Calu3 (cell line): ENCODE results near the gene VPS13D. TPM values are rescaled to one million over a fixed set of nuclear protein-coding genes. Genes with fewer than 3 reads are reported as not detected.
A peak's percentile ranks its signal among the peaks of the same experiment; 100 is the strongest.

Experiments
- BruUV-seq: library from RNA; stranded (reverse); fragments of 400-500 nt; replicated peaks from 2 replicates; lab custom pipeline; 2021; lab: Mats Ljungman, UMichigan
- CTCF ChIA-PET: fragments of 300-600 bp; sonication (Branson Sonifier 250); formaldehyde crosslinking; loops from one replicate; lab custom pipeline; 2022; ENCODE audit warnings: antibody characterized with exemption; lab: Charles Lee
- DNase-seq: peaks from one replicate; pipeline ENCODE4 v3.0.0; 2022
- H3K27ac Mint-ChIP-seq: one replicate; pipeline ENCODE4 v1.8.0; 2022; ENCODE audit warnings: mixed read lengths; ENCODE audit not compliant: unreplicated experiment
- H3K27me3 Mint-ChIP-seq: one replicate; pipeline ENCODE4 v1.8.0; 2022; ENCODE audit warnings: mixed read lengths; ENCODE audit not compliant: unreplicated experiment
- H3K36me3 Mint-ChIP-seq: one replicate; pipeline ENCODE4 v1.8.0; 2022; ENCODE audit warnings: mild to moderate bottlenecking, moderate library complexity, mixed read lengths; ENCODE audit not compliant: insufficient read depth, unreplicated experiment
- H3K4me1 Mint-ChIP-seq: one replicate; pipeline ENCODE4 v1.8.0; 2022; ENCODE audit warnings: mild to moderate bottlenecking, low read depth, mixed read lengths; ENCODE audit not compliant: unreplicated experiment
- H3K4me3 Mint-ChIP-seq: one replicate; pipeline ENCODE4 v1.8.0; 2022; ENCODE audit warnings: mild to moderate bottlenecking, low read depth, moderate library complexity, mixed read lengths; ENCODE audit not compliant: unreplicated experiment
- H3K9me3 Mint-ChIP-seq: one replicate; pipeline ENCODE4 v1.8.0; 2022; ENCODE audit warnings: low read depth, mixed read lengths; ENCODE audit not compliant: unreplicated experiment
- CTCF ChIP-seq: fragments of 200-600 bp; IDR thresholded peaks from one replicate; pipeline ENCODE4 v1.8.0; 2022; ENCODE audit warnings: antibody characterized with exemption; ENCODE audit not compliant: unreplicated experiment
- intact Hi-C: fragments of 100-400 bp; cut with micrococcal nuclease; formaldehyde crosslinking; loops from one replicate; pipeline ENCODE4 v1.10.0; 2022; ENCODE audit not compliant: unreplicated experiment
- total RNA-seq: library from RNA; stranded (reverse); gene quantifications from 2 replicates; pipeline ENCODE4 v1.2.3, GENCODE V29; 2022

The VPS13D gene
- total RNA-seq, 1 experiment from 2014 or later = 30.6 TPM

- DNase-seq = no peak
- Mint-ChIP-seq H3K27me3 (no peaks in the 10 kb centered on the region), H3K36me3 (peaks cover 17% of the 10 kb centered on the region), H3K27ac (peak overlapping the region; percentile 89), H3K4me1 (peaks cover 34% of the 10 kb centered on the region), H3K9me3 (no peaks in the 10 kb centered on the region), H3K4me3 (no peak overlapping the region)
- intact Hi-C loops = loop anchor here (1.0 to 5.0 kb wide), 2 partner anchors 47 to 184 kb away; partner anchors contain the start of gene DHRS3
- no peak for TF ChIP-seq CTCF
- CTCF ChIA-PET = no interaction called here
- no TSS peak for BruUV-seq
Observed at GRCh38 chr1:12432897-12433296, 203.1 kb downstream of the VPS13D start.

GRCh38 chr1:12433323-12434053 is 203.7 kb downstream of the VPS13D start:
- peak overlapping the region; percentile 89 for H3K27ac Mint-ChIP-seq
- intact Hi-C loops = loop anchor here (1.0 to 5.0 kb wide), 2 partner anchors 47 to 184 kb away; partner anchors contain the start of gene DHRS3
- no peaks in the 10 kb centered on the region for H3K9me3 Mint-ChIP-seq
- H3K36me3 Mint-ChIP-seq = peaks cover 17% of the 10 kb centered on the region
- no peaks in the 10 kb centered on the region for H3K27me3 Mint-ChIP-seq
- no peak for TF ChIP-seq CTCF
- CTCF ChIA-PET = interaction anchor here (1.1 kb wide), 1 partner anchor 26 kb away, joined by 3 read pairs; no protein-coding TSS in a partner anchor
- H3K4me1 Mint-ChIP-seq = peaks cover 39% of the 10 kb centered on the region
- no TSS peak for BruUV-seq
- H3K4me3 Mint-ChIP-seq = peak overlapping the region; percentile 55
- DNase-seq = peak; percentile 65

- no peak overlapping the region for H3K4me3 Mint-ChIP-seq
- intact Hi-C loops = loop anchor here (5.0 kb wide), 1 partner anchor 183 kb away; the partner anchor contains the start of gene DHRS3
- H3K27ac Mint-ChIP-seq = peak overlapping the region; percentile 89
- no TSS peak for BruUV-seq
- no peak for TF ChIP-seq CTCF
- CTCF ChIA-PET = interaction anchor here (1.1 kb wide), 1 partner anchor 27 kb away, joined by 3 read pairs; no protein-coding TSS in a partner anchor
- peaks cover 46% of the 10 kb centered on the region for H3K4me1 Mint-ChIP-seq
- peaks cover 17% of the 10 kb centered on the region for H3K36me3 Mint-ChIP-seq
- no peak for DNase-seq
- no peaks in the 10 kb centered on the region for H3K9me3 Mint-ChIP-seq
- no peaks in the 10 kb centered on the region for H3K27me3 Mint-ChIP-seq
Observed at GRCh38 chr1:12434174-12434573, 204.3 kb downstream of the VPS13D start.

GRCh38 chr1:12434686-12435085 is 204.9 kb downstream of the VPS13D start:
- no peak for DNase-seq
- CTCF ChIA-PET = interaction anchor here (1.1 kb wide), 1 partner anchor 27 kb away, joined by 3 read pairs; no protein-coding TSS in a partner anchor
- H3K4me1 Mint-ChIP-seq = peaks cover 50% of the 10 kb centered on the region
- TF ChIP-seq CTCF = no peak
- intact Hi-C loops = loop anchor here (1.0 to 5.0 kb wide), 4 partner anchors 19 to 183 kb away; partner anchors contain the start of gene DHRS3
- H3K36me3 Mint-ChIP-seq = peaks cover 17% of the 10 kb centered on the region
- peak overlapping the region; percentile 89 for H3K27ac Mint-ChIP-seq
- no TSS peak for BruUV-seq
- no peaks in the 10 kb centered on the region for H3K9me3 Mint-ChIP-seq
- H3K27me3 Mint-ChIP-seq = no peaks in the 10 kb centered on the region
- no peak overlapping the region for H3K4me3 Mint-ChIP-seq
